HG03354 (cell line): ENCODE results near the gene EWSR1.
"Not testable (repeated sequence)": the region's sequence is repeated elsewhere in the genome, so short reads cannot be mapped to it uniquely, and the experiment has no call there.

ENCODE experiments used
- ATAC-seq: cut with Tn5 transposase; IDR thresholded peaks from one replicate; pipeline ENCODE4 v1.9.1; 2021; ENCODE audit warnings: mild to moderate bottlenecking; ENCODE audit not compliant: unreplicated experiment, poor library complexity, severe bottlenecking

The EWSR1 gene, protein sequence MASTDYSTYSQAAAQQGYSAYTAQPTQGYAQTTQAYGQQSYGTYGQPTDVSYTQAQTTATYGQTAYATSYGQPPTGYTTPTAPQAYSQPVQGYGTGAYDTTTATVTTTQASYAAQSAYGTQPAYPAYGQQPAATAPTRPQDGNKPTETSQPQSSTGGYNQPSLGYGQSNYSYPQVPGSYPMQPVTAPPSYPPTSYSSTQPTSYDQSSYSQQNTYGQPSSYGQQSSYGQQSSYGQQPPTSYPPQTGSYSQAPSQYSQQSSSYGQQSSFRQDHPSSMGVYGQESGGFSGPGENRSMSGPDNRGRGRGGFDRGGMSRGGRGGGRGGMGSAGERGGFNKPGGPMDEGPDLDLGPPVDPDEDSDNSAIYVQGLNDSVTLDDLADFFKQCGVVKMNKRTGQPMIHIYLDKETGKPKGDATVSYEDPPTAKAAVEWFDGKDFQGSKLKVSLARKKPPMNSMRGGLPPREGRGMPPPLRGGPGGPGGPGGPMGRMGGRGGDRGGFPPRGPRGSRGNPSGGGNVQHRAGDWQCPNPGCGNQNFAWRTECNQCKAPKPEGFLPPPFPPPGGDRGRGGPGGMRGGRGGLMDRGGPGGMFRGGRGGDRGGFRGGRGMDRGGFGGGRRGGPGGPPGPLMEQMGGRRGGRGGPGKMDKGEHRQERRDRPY

DNA sequence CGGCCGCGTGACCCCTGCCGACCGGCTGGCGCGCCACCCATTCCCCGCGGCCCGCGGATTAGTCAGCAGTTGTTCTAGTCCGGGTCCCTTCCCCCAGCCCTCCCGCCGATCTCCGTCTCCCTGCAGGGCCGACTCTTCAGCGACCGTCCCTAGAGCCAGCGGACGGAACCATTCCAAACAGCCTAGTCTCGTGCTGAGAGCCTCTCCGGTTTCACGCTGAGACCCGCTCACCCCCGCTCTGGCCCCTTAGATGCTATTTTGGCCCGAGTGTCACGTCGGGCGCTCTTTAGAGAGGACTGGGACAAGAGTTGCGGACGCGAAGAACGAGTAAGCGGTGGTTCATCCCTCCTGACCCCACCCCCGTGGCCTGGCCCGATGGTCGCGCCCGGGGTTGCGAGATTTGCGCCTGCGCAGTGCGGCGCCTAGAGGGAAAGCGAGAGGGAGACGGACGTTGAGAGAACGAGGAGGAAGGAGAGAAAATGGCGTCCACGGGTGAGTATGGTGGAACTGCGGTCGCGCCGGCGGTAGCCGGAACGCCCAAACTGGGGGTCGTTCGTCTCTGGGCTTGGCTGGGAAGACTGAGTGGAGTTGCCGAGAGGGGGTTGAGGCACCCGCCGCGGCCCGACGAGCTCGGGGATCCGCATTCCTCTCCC, at the start of gene EWSR1, which contains the start of gene RHBDD3:
Gene EWSR1 (plus strand): TSS at position 411 of the 653 bp plus-strand sequence. CDS start 69 bp downstream, at position 480.
Gene RHBDD3 (minus strand): TSS at position 124 of the 653 bp plus-strand sequence. CDS start 2,355 bp downstream, outside the sequence.
- ATAC-seq: peak; percentile 81

DNA sequence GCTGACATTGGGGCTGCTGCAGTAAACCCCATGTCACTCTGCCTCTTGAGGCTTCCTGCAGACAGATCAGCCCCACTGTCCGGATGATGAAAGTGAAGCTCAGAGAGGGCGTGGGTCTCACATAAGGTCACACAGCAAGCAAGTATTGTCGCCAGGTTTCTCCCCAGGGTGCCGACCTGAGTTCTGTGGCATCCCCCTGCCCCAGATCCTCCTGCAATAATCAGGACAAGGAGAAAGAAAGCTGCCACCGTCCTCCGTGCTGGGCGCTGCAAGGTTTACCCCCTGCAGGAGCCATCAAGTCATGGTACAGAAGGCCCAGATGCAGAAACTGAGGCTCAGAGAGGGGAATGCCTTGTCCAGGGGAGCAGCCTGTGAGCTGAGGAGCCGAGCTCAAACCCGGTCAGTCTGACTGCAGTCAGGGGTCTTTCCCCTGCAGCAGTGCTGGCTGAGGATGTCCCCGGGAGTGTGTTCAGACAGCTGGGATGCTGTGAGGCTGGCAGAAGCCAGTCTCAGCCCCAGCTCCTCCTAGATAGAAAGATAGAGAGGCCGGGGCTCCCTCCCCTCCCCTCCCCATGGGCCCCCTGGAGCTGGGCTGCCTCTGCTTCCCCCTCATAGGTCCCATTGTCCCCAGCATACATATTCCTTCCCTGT, 49.2 kb upstream of the EWSR1 start:
- no peak for ATAC-seq

DNA sequence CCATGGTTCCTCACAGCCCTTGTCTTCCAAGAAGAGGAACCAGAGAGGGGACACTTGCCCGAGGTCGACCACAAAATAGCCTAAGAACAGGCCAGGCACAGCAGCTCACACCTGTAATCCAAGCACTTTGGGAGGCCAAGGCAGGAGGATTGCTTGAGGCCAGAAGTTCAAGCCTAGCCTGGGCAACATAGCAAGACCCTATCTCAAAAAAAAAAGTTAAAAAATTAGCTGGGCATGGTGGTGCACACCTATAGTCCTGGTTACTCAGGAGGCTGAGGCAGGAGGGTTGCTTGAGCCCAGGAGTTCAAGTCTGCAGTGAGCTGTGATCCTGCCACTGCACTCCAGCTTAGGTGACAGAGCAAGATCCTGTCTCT, 48.7 kb upstream of the EWSR1 start:
- not testable (repeated sequence) for ATAC-seq

DNA sequence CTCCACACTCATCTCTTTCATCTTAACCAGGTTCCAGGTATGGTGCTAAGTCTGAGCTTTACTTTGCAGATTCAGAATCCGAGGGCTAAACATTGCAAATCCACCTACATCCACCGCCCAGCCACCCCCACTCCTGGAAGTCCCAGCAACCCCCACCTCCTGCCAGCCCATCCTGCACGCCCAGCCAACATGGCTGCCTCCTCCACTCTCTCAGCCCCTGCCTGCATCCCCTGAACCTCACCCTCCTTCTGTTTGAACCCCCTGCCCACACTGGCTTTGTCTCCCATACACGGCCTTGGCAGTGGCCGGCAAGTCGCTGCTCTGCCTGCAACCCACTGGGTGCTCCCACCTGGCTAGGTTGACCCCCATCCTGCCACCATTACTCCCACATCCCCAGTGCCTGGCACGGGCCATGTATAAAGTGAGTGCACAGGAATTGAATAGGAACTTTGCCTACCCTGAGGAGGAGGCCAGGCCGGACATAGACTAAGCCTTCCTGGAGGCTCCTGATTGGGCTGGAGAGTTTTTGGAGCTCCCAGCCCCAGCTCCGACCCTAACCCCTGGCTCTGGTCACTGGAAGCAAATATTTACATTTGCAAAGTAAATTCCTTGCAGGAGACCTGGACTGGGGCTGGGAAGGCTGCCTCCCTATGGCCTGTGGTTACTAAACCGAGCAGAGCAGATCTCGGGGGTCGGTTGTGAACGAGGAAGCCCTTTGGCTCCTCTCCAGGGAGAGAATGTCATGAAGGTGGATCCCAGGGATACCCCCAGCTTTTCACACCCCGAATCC, 48.0 kb upstream of the EWSR1 start:
- no peak for ATAC-seq

DNA sequence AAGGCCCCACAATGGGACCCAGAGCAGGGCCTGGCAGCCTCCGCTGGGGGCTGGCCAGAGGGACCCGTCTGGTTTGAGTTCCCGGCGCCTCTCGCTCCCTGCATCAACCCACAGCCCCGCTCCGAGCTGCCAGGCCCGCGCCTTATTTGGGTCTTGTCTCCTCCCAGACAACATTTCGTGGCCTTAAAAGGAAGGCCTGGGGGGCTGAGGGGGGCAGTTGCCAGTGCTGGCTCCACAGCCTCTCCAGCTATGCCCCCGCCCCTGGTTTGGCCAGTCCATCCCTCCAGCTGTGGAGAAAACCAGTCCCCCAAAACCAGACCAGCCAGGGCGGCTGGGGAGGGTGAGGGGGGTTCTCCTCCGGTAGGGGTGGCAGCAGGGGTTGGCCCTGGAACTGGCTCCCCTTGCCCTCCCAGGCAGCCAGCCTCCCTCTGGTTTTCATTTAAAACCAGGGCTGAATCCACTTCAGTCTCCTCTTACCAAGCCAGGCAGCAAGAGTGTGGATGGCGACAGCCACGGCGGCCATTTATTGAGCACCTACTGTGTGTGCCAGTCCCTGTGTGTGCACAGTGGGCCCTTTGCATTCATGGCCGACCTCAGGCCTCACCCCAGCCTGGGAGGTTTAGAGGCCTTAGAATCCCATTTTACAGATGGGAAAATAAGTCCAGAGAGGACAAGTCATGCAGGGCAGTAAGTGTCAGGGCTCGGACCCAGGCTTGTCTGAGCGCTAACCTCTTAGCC, 43.8 kb upstream of the EWSR1 start:
- ATAC-seq: no peak

DNA sequence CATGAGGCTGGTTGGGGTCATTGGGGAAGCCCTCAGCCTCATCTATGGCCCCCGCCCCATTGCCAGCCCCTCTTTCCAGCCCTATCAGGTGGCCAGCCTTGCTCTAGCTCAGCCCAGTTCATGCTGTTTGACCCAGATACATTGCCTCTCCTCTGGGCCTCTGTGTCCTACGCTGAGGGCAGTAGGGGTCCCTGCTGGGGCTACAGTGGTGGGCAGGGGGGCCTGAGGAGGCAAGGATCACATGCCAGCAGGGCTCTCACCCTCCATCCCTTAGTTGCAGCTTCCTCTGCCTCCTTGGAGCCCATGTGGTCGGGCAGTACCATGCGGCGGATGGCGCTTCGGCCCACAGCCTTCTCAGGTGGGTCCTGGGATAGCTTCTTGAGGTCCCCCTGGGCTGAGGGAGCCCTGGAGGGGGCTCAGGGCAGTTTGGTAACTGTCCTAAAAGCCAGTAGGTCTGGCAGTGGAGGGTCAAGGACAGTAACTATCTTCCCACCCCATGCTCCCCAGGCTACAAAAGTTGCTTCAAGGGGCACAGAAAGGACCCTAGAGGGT, 43.1 kb upstream of the EWSR1 start:
- no peak for ATAC-seq

DNA sequence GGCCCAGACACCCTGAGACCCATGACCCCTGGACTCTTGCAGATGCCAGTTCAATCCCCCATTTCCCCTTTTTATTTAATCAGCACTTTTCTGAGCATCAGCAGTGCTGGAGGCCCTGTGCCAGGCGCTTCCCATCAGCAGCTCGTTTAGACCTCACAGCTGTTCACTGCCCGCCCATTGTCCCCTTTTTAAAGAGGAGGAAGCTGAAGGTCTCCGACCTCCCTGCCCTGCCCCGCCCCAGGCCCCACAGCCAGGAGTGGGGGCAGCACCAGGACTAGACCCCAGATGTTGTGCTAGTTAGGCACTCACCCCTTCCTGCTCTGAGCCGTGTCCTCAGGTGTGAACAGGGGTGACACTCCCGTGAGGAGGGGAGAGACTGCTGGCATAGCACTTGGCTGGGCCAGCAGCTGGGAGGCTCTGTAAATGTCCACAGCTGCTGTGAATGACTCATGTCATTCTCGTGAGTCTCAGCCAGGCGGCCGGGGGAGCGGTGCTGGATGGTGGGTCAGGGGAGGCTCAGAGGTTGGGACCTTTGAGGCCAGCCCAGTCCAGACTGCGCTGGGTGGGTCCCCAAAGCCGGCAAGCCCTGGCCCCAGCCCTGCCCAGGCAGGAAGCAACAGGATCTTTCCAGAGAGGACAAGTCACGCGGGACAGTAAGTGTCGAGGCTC, 42.5 kb upstream of the EWSR1 start:
- no peak for ATAC-seq

DNA sequence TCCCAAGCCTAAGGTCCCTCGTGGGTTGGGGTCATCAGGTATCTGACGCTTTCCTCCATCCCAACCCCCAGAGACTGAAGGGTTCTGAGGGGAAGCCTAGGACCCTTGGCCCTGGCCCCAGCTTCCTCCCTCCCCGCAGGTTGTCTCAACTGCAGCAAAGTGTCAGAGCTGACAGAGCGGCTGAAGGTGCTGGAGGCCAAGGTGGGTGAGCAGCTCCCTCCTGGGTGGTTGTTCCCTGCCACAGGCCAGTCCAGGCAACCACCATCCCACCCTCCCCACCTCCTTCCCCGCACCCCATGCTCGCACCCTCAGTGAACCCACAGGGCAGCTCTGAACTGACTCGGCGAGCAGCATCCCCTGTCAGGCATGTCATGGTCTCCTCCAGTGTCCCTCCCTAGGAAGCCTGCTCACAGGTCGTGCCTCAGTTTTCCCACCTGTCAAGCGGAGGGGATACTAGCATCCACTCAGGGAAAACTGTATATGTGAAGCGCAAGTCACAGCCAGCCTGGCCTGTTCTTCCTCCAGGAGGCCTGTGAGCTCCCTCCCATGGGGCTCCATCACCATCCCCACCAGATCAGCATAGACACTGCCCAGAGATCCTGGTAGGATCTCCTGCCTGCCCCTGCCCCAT, 41.6 kb upstream of the EWSR1 start:
- no peak for ATAC-seq

DNA sequence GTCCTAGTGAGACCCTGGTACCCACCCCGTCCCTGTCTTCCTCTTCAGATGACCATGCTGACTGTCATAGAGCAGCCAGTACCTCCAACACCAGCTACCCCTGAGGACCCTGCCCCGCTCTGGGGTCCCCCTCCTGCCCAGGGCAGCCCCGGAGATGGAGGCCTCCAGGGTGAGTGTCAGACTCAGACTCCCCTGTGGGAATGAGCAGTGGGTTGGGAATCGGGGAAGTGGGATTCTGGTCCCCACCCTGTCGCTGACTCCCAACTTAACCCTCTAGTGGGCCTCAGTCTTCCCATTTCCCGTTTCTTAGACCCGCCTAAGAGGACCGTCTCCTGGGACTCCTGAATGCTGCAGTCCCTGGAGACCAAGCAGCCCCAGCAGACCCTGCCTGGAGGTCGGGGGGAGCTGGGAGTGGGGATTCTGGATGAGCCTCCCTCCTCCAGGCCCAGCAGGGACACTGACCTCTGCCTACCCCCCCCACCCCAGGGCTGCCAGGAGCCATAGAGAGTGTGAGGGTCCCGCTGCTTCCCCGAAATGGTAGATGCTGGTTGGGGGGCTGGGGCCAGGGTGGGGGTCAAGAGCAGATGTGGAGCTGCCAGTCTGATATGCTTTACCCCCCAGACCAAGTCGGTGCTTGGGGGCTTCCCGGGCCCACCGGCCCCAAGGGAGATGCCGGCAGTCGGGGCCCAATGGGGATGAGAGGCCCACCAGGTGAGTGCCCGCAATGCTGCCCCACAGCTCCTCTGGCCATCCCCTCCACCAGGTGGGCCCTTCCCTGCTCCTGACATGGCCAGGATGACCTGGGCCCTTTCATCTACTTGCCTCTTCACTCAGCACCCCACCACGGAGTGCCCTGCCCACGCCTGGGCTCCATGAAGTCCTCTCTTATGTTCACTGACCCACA, 36.8 kb upstream of the EWSR1 start:
- no peak for ATAC-seq

DNA sequence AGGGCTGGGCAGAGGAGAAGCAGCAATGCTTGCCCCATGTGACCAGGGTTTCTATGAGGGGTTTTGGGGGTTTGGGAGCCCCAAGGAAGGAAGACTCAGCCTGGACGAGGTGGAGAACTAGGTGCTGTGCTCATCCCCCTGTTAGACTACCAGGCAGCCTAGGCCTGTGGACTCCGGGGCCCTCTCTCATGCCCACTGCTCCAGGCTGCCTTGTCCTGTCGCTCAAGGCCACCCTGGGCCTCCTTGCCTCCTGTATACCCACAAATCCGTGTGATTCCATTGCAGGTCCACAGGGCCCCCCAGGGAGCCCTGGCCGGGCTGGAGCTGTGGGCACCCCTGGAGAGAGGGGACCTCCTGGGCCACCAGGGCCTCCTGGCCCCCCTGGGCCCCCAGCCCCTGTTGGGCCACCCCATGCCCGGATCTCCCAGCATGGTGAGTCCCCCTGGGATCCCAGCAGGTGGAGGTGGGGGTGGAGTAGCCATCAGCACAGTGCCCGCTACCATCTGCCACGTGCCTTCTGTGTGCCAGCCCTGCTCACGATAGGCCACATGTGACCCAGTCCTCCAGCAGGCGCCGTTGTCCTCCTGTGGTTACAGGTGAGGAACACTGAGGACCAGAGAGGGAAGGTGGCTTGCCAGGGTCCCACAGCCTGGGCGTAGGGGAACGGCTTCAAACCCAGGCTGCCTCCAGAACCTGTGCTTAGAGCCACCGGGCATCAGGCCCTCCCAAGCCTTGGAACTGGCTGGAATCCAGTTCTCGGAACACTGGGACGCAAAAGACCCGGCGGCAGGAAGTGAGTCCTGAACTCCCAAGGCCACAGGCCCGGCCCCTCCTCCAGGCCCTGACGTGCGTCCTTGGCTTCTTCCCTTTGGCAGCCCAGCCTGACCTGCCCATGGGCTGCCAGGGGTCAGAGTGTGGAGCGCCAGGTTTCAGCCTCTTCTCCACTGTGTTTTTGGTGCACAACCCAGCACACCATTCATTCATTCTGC, 35.8 kb upstream of the EWSR1 start:
- ATAC-seq: no peak

DNA sequence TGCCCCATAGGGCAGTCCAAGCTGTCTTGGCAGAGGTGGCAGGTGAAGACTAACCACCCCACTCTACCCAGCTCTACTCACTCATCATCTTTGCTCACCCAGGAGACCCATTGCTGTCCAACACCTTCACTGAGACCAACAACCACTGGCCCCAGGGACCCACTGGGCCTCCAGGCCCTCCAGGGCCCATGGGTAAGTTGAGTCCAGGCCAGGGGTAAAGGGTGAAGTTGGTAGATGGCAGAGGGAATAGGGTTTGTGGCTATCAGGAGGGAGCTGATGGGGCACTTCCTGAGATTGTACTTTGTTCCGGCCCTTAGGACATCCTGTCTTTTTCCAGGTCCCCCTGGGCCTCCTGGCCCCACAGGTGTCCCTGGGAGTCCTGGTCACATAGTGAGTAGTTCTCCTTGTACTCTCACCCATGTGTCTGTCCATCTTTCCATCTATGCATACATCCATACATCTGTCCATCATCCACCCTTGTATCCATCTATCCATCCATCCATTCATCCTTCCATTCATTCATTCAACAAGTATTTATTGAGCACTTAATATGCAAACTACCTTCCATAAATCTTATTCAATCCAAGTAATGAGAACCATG, 34.7 kb upstream of the EWSR1 start:
- no peak for ATAC-seq

DNA sequence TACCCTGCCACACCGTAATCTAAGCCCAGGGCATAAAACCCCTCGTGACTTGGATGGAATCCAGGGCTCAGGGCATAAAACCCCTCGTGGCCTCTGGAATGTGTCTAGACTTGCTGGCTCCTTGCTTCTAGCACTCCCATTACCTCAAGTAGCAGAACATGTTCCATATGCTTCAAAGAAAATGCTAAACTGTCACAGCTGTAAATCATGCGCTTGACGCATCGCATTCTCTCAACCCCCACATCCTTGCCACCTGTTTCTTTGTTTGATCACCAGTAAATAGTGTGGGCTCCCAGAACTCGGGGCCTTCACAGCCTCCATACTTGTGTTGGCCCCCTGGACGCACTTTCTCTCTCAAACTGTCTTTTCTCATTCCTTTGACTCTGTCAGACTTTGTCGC, 27.6 kb upstream of the EWSR1 start:
- ATAC-seq: not testable (repeated sequence)

DNA sequence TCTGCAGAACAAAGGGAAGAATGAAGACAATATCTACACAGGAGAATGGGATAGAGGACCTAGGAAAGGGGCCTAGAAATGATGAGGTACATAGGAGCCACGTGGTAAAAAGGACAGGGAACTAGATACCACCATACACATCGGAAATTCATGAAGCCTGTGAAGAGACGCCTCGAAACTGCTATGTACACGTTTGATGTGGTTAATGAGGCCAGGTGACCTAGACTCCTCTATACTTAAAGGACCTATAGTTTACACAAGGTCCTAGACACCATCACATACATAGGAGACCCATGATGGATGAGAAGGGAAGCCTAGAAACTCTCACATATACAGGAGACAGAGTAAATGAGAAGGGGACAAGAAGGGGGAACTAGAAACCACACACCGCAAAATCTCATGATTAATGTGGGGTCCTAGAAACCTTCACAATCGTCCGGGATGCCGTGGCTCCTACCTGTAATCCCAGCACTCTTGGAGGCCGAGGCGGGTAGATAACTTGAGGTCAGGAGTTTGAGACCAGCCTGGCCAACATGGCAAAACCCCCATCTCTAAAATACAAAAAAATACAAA, 24.1 kb upstream of the EWSR1 start:
- no peak for ATAC-seq

DNA sequence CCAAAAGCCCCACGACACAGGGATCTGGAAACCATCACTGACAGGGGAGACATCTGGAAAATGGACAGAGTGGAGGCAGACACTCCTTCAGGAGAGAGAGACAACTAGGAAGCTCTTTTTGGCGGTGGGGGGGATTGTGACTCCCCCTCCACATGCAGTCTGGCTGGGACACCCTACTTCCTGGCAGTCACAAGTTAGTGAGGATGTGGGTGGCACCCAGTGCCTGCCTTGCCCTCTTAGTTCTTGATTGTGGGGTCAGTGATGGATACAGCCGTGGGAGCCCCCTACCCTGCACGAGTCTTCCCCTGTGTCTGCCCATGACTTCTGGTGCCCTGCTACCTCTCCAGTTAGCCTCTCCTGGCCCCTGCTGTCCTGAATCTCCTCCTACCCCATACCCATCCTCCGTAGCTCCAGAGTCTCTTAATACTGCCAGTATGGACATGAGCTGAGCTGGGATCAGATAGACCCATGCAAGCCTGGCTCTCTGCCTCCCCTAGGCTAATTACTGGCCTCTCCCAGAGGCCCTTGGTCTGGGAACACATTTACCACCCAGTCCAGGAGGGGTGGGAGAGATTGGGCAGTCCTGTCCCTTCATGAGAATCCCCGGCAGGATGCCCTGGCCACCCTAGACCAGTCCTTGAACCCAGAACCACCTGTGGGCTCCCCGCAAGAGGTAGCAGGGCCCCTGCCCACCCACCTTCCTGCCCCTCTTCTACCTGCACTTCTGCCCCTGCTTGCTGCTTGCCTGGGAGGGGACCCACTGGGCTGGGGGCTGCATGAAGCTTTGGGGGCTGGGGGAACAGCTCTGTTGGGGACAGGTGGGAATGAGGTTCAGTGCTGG, 23.1 kb upstream of the EWSR1 start:
- no peak for ATAC-seq
